KOPT-K1 (cell line): Measurements from ENCODE around the gene GRM7.

Experiments
- H3K27ac ChIP-seq: fragments of 200-600 bp; sonication (generic); 2 replicates; pipeline ENCODE4 v1.5.1; 2016; ENCODE audit warnings: antibody characterized with exemption, mild to moderate bottlenecking, low read depth, low read length; ENCODE audit not compliant: poor library complexity, severe bottlenecking
- H3K36me3 ChIP-seq: fragments of 200-600 bp; sonication (generic); 2 replicates; pipeline ENCODE4 v1.5.1; 2017; ENCODE audit warnings: antibody characterized with exemption, mild to moderate bottlenecking, low read length, moderate library complexity; ENCODE audit not compliant: insufficient read depth
- H3K9me3 ChIP-seq: fragments of 200-600 bp; sonication (generic); 2 replicates; pipeline ENCODE4 v1.5.1; 2017; ENCODE audit warnings: antibody characterized with exemption, low read length, mild to moderate bottlenecking; ENCODE audit not compliant: insufficient read depth, poor library complexity, severe bottlenecking

GRM7 gene

DNA sequence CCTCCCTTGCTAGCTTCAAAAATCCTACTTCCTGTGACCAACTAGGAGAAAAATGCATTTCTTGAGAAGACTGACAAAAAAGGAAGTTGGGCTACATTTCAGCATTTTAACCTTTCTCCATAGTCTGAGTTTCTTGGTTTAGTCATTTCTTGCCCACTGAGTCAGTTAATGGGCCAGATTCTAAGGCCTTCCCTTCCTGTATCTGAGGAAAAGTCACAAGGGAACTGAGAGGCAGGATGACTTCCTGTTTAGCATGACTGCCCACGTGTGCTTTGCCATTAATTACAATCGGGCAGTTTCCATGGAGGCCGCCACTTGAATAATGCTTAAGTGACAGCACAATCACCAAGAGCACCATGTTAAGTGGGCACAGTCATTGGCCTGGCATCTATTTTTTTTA lies 846.3 kb downstream of the GRM7 start:
- H3K27ac ChIP-seq = no peak overlapping the region
- no peaks in the 10 kb centered on the region for H3K9me3 ChIP-seq
- H3K36me3 ChIP-seq = no peaks in the 10 kb centered on the region

DNA sequence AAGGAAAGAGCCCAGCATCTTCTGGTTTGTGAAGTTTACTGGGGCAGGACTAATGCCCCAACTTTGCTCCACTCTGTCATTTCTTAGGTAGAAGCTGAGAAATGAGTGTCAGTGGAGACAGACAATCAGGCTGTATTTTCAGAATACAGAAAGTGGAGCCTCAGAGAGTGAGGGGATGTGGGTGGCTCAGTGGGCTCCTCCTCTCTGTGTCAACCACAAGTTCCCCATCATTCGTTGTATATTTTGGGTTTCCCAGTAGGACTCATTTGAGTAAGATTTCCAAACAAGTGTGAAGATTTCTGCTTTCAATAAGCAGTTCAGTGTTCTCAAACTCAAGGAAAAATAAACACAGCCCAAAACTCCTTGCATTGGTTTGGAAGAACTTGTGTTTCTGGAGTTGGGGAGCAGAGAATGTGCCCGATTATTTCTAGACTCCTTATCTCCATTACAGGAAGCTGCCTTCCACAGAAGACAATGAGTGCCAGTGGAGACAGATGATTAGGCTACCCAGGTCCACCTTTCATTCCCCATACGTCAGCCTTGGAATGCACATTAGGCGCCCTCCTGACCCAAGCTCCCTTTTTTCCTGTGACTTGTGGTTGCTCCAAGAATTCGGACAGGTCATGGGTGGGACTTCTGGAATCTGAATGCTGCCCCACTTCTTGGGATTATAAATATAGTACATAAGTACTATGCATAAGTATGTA lies 848.6 kb downstream of the GRM7 start:
- Histone ChIP-seq H3K36me3 (no peaks in the 10 kb centered on the region), H3K27ac (no peak overlapping the region), H3K9me3 (no peaks in the 10 kb centered on the region)

DNA sequence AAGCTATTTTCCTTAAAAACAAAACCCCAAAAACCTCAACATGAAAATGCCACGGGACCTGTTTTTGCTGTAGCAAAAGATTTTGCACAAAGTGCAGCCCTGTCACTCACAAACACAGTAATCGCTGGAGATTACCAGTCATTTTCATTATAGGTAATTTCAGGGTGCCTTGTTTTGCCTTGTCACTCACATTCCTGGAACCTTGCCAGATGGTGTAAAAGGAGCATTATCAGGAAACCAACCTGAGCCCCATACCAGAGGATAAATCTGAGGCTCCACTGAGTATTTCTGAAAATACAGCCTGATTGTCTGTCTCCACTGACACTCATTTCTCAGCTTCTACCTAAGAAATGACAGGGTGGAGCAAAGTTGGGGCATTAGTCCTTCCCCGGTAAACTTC lies 849.4 kb downstream of the GRM7 start:
- Histone ChIP-seq H3K36me3 (no peaks in the 10 kb centered on the region), H3K9me3 (no peaks in the 10 kb centered on the region), H3K27ac (no peak overlapping the region)

DNA sequence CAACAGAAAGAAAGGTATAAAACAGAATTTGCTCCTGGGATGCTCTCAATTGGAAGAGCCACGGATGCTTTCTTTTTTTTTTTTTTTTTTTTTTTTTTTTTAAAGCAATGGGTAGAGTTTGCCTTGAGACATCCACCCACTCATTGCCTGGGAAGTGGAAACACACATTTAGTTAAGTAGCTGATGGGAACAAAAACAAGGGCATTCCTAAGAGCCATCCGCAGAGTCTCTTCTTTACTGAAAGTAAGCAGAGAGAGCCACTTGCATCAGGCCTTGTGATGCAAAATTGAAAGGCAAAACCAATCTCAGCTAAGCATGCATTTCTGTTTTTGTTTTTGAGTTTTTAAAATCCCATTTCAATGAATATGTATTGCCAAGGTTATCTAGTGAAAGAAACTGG lies 852.8 kb downstream of the GRM7 start:
- Histone ChIP-seq H3K27ac (no peak overlapping the region), H3K9me3 (no peaks in the 10 kb centered on the region), H3K36me3 (no peaks in the 10 kb centered on the region)

DNA sequence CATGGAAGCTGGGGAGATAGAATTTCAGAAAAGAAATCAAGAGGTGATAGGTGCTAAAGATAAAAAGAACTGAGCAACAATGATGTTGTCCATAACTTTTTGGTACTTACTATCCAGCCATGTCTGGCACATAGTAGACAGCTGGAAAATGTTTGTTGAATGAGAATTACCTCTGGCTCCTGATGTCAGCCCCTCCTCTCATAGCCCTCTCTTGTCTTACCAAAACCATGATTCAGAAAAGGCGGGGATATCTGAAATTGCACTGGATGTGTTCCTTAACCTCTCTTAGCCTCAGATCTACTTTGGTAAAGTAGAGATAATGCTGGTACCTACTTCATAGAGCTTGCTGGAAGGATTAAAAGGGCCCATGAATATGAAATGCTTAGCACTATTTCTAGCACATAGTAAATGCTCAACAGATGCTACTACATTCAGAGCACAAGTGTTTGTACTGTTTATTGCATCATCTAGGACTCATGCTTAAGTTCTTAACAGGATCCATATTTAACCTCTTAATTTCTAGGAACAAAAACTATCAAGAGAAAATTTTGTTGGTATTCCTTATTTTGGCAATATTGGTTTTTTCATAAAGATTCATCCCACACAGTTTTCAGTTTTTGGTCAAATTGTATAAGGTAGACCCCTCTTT lies 859.9 kb downstream of the GRM7 start:
- Histone ChIP-seq H3K9me3 (no peaks in the 10 kb centered on the region), H3K27ac (no peak overlapping the region), H3K36me3 (no peaks in the 10 kb centered on the region)

DNA sequence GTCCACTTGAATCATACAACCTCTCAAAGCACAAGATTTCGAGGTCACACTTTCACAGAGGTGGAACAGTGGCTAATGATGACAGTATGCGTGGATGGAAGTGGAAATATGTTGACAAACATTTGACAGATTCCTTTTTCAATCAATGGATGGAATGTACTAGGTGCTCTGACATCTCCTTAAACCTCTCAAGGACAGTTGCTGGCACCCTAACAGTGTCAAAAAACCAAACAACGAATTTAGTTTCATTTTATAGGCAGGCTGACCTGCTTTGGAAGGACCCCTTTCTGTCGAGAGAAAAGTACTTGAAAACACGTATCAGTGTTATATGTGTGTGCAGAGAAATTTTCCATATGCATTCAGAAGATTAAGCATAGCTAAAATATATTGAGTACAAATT lies 861.0 kb downstream of the GRM7 start:
- no peaks in the 10 kb centered on the region for H3K9me3 ChIP-seq
- H3K36me3 ChIP-seq = no peaks in the 10 kb centered on the region

DNA sequence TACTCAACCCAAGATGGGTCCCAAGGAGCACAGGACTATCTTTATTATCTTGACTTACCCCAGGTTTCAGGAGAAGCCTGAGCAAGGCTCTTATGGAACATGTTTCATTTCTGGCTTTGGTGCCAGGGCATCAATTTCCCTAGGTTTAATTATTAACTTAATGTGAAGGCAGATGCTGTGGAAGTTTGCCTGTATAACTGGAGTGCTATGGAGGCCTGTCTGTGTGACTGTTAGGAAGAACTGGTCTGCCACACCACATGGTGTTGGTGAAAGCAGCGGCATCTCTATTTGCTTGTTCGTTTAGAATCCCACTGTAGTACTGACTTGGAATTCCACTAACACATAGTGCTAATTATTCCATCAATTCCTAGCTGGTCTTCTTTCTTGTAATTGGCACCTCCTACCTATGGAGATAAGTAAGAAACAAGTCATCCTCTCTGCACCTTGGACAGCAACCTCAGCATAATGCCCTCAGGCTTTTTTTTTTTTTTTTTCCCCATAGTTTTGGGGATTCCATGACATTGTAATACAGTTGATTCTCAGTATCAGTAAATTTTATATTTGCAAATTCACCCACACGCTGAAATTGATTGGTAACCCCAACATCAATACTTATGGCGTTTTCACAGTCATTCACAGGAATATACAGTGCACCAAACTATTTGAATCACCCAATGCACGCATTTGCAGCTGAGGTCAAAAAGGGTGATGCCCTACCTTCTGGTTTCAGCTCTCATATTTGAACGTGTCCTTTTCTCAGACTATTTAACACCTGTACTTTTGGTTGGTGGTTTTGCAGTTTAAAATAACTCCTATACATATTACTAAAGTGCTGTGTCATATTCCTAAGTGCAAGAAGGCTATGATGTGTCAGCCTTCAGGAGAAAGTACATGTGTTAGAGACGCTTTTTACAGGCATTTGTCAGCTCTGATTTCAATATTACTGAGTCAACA lies 867.9 kb downstream of the GRM7 start:
- Histone ChIP-seq H3K36me3 (no peaks in the 10 kb centered on the region), H3K27ac (no peak overlapping the region), H3K9me3 (no peaks in the 10 kb centered on the region)

More for the DNA sequence above, 861.0 kb downstream of the GRM7 start:
- no peak overlapping the region for H3K27ac ChIP-seq

DNA sequence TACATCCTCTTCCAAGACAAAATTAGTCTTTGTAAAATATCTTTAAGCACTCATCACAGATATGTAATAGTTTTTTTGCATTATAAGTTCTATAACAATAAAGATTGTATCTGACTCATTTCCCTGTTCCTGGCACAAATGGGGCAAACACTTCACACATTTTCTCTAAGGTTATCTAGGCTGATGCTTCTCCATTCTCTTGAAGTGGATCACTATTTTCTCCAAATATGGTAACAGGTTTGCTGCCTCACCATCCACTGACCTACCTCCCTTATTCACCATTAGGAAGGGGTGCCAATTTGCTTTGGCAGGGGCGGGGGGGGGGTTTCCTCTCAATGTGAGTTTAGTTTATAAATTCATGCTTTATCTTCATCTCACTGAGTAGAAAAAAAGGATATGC lies 873.0 kb downstream of the GRM7 start:
- no peak overlapping the region for H3K27ac ChIP-seq
- H3K36me3 ChIP-seq = no peaks in the 10 kb centered on the region
- H3K9me3 ChIP-seq = no peaks in the 10 kb centered on the region

DNA sequence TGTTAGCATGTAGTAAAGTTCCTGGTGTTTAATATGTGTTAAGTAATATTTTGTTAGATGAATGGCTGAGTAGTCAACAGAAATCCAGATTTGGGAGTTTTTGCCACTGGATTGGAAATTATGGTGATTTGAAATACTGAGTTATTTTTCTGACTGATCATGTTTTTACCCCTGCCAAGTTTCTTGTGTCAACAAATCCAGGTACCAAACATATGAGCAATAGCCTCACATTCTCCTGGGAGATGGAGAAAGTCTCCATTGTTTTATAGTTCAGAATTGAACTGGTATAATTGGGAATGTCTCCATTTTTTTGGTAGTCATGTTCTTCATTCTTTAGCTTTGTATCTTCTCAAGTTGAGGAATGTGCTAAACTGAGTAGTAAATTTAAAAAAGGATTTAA lies 873.5 kb downstream of the GRM7 start:
- Histone ChIP-seq H3K9me3 (no peaks in the 10 kb centered on the region), H3K27ac (no peak overlapping the region), H3K36me3 (no peaks in the 10 kb centered on the region)

DNA sequence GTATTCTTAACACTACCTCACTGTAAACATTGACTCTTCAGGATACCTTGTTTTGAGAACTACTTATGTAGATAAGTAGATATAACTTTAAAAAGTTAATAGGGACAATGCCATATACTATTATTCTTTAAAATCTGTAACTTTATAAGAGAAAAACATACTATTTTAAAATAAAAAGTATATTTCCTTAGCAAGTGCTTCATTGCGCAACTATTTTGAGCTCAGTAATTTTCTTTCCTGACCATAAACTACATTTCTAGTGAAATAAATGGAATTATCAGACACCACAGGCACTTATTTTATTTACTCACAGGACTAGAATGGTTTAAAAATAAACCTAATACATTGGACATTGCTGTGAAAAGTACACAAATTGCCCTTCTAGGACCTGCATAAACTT lies 876.3 kb downstream of the GRM7 start:
- Histone ChIP-seq H3K36me3 (no peaks in the 10 kb centered on the region), H3K9me3 (no peaks in the 10 kb centered on the region), H3K27ac (no peak overlapping the region)

DNA sequence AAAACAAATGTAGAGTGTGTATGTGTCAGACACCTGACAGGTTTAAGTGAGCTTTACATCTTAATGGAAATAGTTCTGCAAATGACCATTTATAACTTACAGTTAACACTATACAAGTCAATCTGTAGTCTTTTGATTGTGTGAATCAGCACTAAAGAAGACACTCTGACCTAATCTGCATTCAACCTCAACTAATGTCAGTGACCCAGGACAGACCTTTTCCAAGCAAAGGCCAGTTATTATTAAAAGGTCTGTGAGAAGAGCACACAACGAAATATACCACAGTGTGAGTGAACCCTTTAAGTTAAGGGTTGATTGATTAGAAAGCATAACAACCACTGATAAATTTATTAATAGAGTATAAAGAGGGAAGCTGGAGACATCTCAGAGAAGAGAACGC lies 878.8 kb downstream of the GRM7 start:
- Histone ChIP-seq H3K9me3 (no peaks in the 10 kb centered on the region), H3K36me3 (no peaks in the 10 kb centered on the region), H3K27ac (no peak overlapping the region)

DNA sequence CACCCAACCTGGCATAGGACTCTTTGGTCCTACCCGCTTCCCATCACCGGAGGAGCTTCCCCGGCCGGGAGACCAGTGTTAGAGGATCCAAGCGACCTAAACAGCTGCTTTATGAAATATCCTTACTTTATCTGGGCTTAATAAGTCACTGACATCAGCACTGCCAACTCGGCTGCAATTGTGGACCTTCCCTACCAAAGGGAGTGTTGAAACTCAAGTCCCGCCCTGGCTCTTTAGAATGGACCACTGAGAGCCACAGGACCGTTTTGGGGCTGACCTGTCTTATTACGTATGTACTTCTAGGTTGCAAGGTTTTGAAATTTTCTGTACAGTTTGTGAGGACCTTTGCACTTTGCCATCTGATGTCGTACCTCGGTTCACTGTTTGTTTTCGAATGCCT lies 879.5 kb downstream of the GRM7 start:
- Histone ChIP-seq H3K9me3 (no peaks in the 10 kb centered on the region), H3K27ac (no peak overlapping the region), H3K36me3 (no peaks in the 10 kb centered on the region)

DNA sequence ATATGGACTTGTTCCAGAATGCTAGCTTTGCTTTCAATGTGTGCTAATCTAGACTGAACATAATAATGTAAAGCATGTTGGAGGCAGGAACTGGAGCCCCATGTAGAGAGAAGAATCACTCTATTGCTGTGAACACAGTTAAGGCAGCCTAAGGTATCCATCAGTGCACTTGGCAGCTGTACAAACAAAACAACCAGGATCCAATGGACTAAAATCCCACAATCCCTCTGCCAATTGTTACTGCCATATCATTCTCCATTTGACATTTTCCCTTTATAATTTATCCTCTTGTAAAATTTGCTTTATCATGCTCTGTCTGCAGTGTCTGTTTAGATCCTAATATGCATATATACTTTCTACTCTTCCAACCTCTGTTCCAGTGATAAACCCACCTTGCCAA lies 883.9 kb downstream of the GRM7 start:
- no peaks in the 10 kb centered on the region for H3K36me3 ChIP-seq
- H3K27ac ChIP-seq = no peak overlapping the region
- H3K9me3 ChIP-seq = no peaks in the 10 kb centered on the region

DNA sequence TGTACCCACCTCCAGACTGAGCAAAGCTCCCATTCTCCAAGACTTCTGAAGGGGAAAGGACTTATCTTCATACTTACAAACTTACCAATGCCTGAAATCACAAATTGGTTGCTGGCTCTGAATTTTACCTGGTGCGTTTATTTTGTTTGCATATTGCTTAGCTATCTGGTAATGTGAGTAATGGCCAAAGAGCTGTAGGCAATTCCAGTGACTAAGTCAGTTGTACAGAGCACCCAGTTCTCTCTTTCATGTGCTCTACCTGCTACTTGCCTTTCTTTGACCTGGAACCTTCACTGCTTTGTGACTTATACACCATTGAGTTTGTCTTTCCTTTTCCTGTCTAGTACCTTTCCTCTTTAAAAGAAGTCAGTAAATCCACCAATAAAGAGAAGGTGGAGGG lies 884.8 kb downstream of the GRM7 start:
- H3K36me3 ChIP-seq = no peaks in the 10 kb centered on the region
- H3K9me3 ChIP-seq = no peaks in the 10 kb centered on the region
- no peak overlapping the region for H3K27ac ChIP-seq

DNA sequence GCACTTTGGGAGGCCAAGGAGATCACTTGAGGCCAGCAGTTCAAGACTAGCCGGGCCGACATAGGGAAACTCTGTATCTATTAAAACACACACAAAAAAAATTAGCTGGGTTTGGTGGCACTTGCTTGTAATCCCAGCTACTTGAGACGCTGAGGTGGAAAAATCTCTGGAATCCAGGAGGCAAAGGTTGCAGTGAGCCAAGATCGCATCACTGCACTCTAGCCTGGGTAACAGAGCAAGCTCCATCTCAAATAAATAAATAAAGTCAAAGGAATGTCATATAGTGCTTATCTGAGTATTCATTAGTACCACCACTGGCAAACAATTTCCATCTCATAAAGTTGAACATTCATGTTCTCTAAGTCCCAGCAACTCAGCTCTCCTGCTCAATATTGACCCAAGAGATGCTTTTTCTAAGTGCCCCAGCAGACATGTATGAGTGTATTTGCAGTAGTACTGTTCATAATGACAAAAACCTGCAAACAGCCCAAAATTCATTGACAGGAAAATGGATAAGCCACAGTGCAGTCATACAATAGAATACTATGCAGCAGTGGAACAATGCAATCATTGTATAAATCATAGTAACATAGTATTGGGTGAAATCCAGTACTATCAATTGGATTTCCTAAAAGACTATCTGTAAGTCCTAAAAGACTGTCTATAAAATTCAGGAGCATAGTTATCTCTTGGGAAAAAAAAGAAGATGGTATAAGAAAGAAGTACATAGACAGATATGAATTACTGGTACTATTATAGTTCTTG lies 889.2 kb downstream of the GRM7 start:
- H3K27ac ChIP-seq = no peak overlapping the region
- no peaks in the 10 kb centered on the region for H3K9me3 ChIP-seq
- H3K36me3 ChIP-seq = no peaks in the 10 kb centered on the region
